AML-193 (cell line): ENCODE data around the gene ASB10.
A peak's percentile ranks its signal among the peaks of the same experiment; 100 is the strongest.

Source experiments
- DNase-seq, 2 experiments: peaks; one replicate each; lab custom pipeline; 2025; lab: John Stamatoyannopoulos, UW

Gene ASB10

DNA sequence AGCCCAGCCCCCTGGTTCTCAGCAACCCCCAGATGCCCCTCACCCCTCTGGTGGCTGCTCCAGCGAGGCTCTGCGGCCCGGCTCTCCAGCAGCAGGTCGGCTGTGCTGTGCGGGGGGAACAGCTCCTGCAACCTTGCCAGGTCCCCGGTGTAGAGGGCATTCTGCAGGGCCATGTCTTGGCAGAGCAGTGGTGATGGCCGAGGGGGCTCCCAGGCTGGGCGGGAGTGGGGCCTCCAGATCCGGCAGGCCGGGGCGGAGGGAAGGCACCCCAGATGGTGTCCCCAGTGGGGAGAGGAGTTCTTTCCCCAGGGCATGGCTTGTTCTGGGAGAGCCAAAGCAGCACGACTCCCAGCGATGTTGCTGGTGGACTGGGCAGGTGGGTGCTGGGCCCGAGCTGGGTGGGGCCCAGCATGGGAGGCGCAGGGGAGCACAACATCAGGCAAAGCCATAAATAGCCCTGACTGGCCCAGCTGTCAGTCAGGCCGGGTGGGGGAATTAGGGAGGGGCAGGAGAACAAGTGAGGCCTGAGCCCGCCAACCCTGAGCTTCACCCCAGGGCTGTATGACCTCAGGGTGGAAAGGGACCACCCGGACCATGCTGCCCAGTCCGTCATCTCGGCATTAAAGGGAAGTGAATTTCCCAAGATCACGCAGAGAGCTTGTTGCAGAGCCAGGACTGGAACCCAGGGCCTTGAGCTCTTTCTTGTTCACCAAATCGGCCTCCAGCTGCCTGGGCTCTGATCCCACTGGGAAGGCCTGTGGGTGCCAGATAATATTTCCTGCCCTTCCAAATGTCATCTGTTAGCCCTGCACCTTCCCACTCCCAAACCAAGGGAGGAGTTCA lies 580 bp upstream of the ASB10 start:
- DNase-seq = no peak

DNA sequence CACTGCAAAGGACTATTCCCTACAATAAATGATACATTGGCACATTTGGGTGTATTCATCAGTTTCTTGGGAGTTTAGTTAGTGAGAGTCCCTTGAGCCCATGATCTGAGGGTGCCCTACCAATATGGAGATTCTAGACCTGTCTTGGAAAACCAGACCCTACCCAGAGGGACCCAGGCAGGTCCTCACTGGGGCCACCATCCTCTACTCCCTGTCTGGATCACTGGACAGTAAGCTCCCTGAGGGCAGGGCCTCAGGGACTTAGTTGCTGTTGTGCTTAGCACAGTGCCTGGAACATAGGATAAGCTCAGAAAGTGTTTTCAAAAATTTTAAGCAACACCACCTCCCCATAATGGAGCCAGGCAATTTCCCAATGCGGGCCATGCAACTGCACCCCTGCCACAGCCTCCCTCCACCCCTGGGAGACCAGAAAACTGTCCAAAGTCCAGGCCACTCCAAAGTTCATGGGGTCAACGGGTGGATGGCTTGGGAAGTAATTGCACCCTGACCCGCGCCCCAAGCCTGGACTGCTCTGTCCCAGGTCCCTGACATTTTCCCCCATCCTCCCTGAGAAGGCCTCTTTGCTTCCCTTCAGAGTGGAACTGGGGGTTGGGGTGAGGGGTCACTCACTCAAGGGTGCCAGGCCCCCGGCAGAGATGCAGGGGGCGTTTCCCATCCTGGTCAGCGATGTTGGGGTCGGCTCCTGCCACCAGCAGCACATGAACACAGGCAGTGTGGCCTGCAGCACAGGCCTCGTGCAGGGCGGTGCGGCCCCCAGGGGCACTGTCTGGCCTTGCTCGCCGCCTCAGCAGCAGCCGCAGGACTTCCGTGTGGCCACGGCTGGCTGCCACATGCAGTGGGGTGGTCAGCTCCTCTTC lies 1.0 kb downstream of the ASB10 start:
- DNase-seq = no peak

DNA sequence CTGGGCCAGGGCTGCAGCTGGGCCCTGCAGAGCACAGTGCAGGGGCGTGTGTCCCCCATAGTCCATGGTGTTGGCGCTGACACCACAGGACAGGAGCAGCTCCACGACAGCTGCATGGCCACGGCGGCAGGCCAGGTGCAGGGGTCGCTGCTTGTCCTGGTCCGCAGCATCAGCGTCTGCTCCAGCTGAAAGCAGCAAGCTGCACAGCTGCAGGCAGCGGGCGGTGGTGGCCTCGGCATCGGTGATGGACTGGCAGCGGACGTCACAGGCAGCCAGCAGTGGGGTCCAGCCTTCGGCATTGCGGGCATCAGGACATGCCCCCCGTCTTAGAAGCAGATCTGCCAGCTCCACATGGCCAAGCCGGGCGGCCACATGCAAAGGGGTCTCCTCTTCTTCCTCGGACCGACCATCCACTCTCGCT lies 6.0 kb downstream of the ASB10 start:
- no peak for DNase-seq

DNA sequence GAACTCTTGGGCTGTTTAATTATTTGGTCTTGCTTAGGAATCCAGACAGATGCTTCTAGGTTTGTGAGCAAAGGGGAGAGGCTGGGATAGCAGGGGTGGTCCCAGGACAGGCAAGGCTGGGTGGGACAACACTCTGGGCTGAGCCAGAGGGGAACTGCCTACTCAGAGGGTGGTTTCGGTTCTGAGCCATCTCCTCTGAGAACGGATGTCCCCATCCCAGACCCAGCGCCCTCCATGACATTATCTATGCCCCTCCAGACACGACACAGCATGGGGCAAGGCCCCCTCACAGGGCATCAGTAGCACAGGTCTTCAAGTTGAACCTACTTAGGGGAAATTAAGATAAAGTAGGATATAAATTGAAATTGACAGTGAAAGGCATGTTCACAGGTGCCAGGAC lies 7.1 kb downstream of the ASB10 start:
- DNase-seq = no peak

DNA sequence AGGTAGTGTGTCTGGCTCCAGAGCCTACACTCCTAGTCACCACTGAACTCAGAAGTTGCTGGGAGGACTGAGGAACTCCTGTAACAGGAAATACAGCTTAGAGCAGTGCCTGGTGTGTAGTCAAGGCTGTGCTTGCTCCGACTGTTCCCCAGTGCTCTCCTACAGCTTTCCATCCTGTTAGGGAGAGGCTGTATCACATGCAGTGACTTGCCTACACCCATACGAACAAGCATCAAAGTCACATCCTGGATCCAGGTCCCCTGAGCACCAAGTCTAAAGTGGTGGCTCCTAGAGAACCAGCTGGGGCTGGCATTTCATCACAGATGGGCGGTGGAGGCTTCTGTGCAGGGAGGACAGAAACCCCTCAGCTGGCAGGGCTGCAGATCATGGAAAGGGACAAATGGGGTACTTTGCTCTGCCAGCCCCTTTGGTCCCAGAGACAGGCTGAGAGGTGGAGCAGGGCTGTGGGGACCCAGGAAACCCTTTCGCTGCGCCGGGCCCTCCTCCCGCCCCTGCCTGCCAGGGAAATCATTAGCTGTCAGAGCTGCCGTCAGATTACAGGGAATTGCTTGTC lies 7.7 kb downstream of the ASB10 start:
- DNase-seq = no peak

DNA sequence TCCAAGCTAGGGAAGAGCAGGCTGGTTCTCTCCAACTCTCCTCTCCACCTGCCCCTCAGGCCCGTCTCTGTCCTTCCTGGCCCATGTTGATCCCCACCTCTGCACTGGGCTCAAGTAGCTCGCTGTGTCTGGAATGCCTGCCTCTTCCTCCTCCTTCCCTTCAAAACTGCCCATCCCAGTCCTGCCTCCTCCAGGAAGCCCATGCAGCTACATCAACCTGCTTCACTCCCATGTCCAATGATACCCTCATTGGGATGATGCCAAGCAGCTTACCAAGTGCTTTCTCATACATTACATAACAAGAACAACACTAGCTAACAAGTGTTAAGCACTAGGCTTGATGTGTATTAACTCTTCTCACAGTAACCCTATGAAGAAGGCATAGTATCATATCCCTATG lies 8.2 kb downstream of the ASB10 start:
- DNase-seq = no peak

DNA sequence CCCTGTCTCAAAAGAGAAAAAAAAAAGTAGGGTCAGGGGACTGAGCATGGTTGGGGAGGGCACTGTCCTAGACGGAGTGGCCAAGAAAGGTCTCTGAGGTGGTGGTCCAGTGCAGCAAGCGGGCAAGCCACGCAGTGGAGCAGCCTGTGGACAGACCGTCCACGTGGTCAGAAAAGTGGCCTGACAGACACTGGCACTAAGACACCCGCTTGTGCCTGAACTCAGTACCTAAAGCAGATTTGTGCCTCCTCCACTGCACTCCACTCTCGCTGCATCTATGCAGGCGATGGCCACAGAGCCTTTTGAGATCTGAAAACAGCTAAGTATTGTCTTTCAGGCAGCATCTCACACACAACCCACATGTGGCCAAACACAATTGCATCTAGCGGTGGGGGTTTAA lies 8.8 kb downstream of the ASB10 start:
- DNase-seq = no peak

DNA sequence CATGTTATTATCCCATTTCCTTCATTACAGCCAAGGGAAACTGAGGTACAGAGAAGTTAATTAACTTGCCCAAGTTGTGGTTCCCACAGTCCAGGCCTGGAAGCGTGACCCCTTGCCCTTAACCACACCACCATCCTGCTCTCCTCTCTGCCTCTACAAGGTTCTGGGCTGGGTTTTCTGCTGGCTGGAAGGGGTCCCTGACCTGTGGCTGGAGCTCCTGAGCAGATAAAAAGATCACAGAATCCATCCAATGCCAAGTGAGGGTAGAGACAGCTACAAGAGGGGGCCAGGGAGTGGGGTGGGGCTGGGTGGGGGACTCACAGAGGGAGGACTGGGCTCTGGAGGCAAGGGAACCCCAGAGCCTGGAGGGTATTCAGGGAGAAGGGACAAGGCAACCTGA lies 9.7 kb downstream of the ASB10 start:
- DNase-seq = no peak

DNA sequence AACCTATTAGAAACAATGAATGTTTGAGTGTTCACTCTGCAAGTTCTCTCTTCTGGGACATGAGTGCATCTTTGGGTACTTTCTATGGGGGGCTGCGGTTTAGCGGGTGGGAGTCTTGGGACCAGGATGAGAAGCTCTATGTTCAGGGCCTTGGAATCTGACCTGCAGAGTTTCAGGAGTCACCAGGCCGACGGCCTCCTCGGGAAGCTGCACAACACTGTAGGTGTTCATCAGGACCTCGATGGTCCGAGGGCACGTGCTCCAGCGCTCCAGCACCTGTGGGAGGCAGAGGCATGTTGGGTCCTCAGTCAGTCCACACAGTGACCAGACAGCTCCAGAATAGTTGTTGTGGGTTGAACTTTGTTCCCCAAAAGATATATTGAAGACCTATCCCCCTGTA lies 10.6 kb downstream of the ASB10 start:
- DNase-seq = no peak

DNA sequence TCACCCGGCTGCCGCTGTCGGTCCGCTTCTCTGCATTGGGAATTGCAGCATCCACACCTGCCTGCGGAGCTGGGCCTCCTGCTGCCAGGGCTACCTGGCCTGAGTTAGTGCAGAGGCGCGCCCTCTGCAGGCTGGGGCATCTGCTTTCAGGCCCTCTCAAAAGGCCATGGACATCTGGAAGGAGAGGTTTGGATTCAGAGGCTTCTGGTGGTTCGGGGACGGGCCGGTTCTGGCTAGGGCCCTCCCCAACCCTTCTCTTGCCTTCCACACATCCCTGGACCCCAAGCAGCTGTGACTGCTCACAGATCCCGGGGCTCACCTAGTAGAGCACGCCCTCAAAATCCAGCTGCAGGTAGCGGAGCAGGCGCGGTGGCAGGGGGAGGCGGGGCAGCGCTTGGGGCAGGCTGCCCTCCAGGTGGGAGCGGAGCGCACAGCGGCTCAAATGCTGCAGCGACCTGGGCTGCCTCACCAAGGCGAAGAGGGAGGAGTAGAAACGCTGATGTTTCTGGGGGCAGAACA lies 11.2 kb downstream of the ASB10 start:
- no peak for DNase-seq

DNA sequence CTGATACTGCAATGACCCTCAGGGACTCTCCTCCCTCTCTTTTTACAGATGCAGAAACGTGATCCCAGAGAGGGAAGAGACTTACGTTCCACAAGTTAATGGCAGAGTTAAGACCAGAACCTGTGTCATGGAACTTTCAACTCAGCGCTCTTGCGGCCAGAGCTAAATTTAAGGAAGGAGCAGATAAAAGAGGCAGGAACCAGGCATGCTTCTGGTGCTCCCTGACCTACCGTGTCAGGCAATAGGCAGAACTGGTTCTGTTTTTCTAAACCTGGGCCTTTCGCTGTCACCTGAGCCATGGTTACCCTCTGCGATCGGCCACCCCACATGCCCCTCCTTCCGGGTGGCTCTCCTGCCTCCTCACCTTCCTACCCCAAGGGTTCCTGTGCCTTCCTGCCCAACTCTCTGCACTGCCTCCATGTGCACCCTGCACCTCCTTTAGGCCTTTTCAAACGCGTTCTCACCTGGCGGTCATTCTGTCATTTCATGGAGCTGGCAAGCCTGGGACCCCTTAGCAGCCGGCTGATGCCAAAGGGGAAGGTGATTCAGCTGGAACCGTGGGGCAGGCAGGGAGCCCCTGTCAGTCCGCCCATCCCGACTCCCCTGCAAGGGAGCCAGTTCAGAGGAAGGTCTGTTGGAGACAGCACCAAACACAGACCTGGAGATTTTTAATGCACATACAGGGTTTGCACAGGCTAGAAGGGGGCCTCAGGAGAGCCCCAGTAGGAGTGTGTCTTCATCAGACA lies 11.8 kb downstream of the ASB10 start:
- no peak for DNase-seq

DNA sequence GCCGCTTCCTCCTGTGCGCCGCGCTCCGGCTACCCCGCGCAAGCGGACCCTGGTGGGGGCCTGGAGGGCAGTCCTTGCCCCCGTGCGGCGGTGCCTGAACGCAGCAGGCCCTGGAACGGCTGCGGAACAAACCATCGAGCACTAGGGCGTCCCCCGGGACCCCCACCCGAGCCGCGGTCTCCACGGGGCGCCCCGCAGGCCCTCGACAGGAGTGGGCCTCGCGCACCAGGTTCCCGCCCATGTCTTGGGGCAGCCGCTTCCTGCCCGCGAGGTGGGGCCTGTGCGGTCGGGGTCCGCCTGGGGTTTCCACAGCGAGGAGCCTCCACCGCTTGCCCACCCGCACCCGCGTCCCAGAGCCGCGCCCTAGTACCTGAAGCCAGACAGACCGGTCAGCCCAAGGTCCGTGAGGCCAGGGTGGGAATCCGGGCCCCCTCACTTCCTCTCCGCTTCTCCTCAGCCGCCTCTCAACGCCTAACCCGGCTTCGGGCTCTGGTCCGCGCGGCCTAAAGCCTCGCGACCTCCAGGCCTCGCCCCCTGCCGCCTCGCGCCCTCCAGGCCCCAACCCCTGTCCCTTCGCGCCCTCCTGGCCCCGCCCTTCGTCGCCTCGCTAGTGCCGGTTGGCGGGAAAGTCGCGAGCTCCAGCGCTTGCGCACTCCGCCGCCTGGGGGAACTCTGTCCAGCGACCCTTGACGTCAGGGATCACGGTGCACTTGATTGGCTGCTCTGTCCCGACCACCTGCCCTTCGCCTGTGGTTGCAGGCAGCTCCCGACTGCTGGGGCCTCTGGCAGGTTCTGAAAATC lies 12.6 kb downstream of the ASB10 start:
- no peak for DNase-seq

DNA sequence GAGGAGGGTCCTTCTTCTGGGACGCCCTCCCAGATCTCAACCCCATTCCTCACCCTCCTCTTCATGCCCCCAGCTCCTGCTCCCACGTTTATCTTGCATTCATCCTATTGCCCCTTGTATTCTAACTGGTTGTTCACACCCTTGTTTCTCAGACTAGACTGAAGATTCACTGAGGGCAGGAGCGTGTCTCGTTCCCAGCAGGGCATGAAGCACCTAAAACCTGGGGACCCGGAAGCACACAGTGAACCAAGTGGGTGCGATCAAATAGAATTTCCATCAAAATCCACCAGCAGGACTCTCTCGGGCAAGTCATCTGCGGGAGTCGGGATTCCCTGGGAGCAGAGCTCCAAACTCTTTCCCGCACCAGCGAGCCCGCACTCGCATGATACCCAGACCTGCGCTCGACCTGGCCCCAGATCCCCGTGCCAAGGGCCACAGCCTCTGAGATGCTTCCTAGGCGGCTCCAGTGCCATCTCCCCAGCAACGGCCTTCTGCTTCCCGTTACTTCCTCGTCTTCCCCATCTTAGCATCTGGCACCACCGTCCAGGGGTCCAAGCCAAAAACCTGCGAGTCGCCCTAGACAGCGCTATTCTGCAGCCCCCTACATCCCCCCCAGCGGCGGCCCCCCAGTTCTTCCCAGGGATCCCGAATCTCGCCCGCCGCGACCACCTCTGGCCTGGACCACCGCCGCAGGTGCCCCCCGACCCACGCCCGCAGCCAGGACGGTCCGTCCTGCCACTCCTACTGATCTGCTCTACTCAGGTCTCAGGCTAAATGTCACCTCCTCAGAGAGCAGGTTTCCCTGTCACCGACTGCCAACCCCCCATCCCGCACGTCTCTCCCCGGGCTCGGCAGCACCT lies 13.4 kb downstream of the ASB10 start:
- no peak for DNase-seq

DNA sequence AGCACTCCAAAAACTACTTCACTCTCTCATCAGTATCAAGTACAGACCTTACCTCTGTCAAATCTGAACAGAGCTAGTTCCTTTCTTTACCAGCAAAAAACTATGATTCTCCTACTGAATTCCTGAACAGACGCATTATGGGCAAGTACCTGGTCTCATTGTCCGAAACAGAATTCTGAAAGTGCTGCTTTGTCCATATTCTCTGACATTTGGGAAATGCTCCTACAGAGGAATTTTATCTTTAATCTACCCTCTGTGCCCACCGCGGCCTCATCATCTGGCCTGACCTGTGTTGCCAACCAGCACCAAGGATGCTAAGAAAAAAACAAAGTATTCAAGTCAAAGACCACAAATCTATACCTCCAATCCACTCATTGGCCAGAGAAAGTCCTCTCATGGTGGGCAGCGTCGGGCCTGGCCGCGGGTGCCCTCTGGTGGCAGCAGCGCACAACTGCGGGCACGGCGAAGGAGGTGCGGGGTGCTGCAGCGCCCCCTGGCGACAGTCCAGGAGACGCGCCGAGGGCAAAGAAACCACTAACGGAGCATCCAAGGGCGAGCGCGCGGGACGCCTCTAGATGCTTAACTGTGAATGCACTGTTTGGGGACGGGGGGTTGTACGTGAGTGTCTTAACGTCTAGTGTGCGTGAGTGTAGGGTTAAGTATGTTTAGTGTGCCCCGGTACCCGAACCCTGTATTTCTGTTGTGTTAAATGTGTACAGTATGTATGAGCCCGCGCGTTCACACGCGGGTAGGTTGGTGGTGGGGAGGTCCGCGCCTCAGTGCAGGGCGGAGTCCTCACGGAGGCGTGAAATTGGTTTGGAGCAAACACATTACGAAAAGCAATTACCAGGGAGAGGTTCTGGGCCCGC lies 14.5 kb downstream of the ASB10 start:
- DNase-seq = peak; percentile 47 to 50

DNA sequence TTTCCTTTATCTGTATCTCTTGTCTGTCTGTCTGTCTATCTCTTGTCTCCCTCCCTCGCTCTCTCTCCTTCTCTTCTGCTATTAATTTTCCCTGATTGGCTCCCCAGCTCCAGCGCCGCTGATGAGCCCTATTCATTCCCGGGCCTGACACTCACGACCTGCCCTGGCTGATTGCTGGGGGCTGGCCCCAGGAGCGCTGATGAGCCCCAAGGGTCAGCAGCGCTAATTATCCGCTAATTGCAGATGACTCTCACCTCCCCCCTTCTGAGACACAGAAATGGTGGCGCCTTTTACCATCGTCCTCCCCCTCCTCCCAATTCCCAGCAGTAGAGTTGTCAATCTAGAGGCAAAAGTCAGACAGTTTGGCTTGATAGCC lies 18.3 kb downstream of the ASB10 start:
- DNase-seq = no peak

DNA sequence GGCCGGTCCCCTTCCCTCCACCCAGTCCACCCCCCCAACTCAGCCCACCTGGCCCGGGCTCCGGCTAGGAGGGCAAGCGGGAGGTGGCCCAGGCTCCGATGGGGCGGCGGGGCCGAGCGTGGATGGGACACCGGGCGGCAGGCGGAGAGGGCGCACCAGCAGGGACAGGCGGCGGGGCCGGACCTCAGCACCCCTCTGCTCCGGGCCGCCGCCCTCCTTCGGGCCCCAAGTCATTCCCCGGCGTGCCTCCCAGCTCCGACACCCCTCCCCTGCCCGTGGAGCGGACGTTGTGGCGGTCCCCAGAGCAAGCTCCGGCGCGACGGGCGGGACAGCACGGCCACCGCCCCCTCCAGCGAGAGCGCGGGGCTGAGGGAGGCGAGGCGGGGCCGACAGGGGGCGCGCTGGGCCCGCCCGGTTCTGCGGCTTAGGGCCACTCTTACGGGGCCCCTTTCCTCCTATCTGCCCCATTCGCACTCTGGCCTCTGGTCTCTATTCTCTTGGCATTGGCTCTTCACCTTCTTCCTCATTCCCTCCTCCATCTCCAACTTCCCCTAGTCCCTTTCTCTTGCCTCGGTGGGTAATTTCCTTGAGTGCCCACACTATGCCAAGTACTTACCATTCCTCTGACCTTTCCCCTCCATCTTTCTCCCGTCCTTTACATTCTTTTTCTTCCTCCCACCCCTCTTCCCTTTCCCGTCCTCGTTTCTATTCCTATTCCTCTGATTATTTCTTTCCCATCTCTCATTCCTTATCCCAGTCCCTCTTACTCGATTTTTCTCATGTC lies 18.9 kb downstream of the ASB10 start:
- DNase-seq = no peak

DNA sequence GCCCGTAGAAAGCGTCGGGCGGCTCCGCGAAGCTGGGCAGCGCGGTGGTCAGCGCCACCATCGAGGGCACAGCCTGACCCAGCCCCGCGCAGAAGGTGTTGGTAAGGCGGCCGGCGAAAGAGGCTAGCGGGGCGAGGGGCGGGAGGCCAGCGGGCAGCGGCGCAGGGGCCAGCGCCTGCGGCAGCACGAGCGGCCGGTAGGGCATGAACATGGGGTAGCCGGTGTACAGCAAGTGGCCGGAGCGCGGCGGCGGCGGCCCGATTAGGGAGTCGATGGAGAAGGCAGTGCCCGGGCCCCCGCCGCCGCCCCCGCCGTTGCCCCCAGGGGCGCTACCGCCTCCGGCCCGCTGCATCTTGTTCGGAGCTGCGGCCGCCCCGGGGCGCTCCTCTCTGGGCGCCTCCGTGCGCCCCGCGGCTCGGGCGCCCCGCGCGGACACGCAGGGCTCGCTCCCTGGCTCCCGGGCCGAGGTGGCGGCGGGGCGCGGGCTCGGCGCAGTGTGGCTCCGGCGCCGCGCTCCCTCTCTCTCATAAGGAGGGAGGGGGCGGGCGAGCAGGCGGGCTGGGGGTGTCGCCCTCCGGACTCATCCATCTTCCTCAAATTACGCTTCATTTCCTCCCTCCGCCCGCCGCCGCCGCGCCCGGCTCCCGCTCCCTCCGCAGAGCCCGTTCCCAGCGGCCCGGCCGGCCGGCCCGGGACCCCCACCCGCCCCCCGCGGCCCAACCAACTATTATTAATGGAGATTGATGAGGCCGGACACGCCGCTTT lies 19.7 kb downstream of the ASB10 start, which contains the start of gene GBX1:
Gene GBX1, minus strand, starts transcription at position 498 of the 765 bp plus-strand sequence. Its CDS starts 146 bp downstream, at position 352.
- no peak for DNase-seq
